ENCODE results near the gene PIGN.

The PIGN gene

DNA sequence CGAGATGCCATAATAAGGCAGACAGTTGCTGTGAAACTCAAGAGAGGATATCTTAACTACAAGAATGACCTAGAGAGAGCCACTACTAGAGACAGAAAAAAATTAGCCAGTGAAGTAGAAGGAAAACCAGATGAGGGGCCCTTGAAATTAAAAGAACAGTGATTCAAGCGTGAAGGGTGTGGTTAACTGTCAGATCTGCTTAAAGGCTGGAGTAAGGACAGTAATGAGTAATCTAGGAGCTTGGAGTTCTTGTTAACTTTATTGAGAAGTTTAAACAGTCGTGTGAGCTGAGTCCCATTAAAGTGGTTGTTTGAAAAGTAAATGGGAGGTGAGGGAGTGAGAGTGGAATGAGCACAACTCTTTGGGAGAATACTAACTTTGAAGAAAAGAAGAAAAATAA, 21.3 kb downstream of the PIGN start:
- DNase-seq (ENCODE audit: low read depth) = peak; percentile 43
- no peak overlapping the region for H3K4me3 ChIP-seq (ENCODE audit: low read length)
- TF ChIP-seq, protein P1, sequence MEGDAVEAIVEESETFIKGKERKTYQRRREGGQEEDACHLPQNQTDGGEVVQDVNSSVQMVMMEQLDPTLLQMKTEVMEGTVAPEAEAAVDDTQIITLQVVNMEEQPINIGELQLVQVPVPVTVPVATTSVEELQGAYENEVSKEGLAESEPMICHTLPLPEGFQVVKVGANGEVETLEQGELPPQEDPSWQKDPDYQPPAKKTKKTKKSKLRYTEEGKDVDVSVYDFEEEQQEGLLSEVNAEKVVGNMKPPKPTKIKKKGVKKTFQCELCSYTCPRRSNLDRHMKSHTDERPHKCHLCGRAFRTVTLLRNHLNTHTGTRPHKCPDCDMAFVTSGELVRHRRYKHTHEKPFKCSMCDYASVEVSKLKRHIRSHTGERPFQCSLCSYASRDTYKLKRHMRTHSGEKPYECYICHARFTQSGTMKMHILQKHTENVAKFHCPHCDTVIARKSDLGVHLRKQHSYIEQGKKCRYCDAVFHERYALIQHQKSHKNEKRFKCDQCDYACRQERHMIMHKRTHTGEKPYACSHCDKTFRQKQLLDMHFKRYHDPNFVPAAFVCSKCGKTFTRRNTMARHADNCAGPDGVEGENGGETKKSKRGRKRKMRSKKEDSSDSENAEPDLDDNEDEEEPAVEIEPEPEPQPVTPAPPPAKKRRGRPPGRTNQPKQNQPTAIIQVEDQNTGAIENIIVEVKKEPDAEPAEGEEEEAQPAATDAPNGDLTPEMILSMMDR (IDR thresholded peaks at IDR 0.05; ENCODE audit: insufficient read depth, low read depth, low read length, missing control alignments) = no peak

DNA sequence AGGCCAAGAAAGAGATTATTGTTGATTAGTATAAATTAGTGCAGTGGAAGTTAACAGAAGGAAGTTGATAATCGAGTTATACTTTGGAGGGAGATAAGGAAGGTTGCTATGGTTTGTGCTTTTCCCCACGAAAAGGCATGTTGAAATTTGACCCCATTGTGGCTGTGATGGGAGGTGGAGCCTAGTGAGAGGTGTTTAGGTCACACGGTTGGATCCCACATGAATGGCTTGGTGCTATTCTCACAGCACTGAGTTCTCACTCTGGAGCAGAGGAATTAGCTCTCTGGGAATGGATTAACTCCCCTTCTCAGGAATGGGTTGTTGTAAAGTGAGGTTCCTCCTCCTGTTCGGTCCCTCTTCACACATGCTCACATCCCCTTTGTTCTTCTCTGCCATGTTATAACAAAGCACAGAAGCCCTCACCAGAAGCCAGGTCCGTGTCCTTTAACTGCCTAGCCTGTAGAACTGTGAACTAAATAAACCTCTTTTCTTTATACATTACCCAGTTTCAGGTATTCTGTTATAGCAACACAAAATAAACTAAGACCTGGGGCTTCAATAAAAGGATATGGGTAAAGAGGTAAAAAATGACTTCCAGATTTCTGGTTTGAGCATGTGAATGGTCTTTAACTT, 21.9 kb downstream of the PIGN start:
- no peak for DNase-seq (ENCODE audit: low read depth)
- TF ChIP-seq, protein P1 (IDR thresholded peaks at IDR 0.05; ENCODE audit: insufficient read depth, low read depth, low read length, missing control alignments) = no peak

DNA sequence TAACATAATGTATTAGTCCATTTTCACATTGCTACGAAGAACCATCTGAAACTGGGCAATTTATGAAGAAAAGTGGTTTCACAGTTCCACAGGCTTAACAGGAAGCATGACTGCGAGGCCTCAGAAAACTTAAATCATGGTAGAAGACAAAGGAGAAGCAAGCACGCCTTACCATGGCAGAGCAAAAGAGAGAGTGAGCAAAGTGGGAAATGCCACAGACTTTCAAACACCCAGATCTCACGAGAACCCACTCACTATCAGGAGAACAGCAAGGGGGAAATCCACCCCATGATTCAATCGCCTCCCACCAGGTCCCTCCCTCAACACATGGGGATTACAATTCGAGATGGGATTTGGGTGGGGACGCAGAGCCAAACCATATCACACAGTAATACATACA, 22.5 kb downstream of the PIGN start:
- H3K4me3 ChIP-seq (ENCODE audit: low read length) = no peak overlapping the region
- TF ChIP-seq, protein P1 (IDR thresholded peaks at IDR 0.05; ENCODE audit: insufficient read depth, low read depth, low read length, missing control alignments) = no peak
- DNase-seq (ENCODE audit: low read depth) = no peak

More for the DNA sequence above, 21.9 kb downstream of the PIGN start:
- H3K4me3 ChIP-seq (ENCODE audit: low read length) = no peak overlapping the region

DNA sequence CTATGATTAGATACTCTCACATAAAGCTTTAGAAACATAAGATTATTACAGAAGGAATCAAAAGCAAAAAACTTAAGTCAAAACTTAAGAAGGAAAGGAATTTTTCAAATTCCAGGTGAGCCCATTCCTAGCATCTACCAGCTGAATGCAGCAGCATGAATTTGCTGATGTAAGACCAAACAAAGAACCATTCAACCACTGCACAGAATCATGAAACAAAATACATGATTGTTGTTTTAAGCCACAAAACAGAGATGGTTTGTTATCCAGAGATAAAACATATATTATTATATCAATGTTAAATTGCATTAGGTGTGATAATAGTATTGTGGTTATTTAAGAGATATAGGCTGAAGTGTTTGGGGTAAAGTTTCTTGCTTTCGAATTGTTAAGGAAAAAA, 29.0 kb downstream of the PIGN start:
- no peak overlapping the region for H3K4me3 ChIP-seq (ENCODE audit: low read length)
- DNase-seq (ENCODE audit: low read depth) = no peak
- TF ChIP-seq, protein P1 (IDR thresholded peaks at IDR 0.05; ENCODE audit: insufficient read depth, low read depth, low read length, missing control alignments) = no peak

DNA sequence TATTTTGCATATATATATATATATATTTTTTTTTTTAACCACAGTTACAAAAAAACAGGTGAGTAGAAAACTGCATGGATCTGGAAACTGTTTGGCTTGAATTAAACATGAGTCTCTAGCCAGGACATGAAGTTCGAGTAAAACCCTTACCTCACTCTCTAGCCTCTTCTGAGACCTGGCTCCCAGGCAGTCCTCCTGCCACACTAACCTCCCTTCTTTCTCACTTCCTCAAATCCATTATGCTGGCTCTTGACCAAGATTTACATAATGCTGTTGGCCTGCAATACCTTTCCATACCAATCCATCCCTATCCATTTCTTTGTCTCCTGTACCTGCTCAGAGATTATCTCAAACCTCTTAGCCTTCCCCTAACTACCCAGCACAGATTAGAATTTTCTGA, 34.0 kb downstream of the PIGN start:
- TF ChIP-seq, protein P1 (IDR thresholded peaks at IDR 0.05; ENCODE audit: insufficient read depth, low read depth, low read length, missing control alignments) = no peak
- no peak overlapping the region for H3K4me3 ChIP-seq (ENCODE audit: low read length)
- no peak for DNase-seq (ENCODE audit: low read depth)

DNA sequence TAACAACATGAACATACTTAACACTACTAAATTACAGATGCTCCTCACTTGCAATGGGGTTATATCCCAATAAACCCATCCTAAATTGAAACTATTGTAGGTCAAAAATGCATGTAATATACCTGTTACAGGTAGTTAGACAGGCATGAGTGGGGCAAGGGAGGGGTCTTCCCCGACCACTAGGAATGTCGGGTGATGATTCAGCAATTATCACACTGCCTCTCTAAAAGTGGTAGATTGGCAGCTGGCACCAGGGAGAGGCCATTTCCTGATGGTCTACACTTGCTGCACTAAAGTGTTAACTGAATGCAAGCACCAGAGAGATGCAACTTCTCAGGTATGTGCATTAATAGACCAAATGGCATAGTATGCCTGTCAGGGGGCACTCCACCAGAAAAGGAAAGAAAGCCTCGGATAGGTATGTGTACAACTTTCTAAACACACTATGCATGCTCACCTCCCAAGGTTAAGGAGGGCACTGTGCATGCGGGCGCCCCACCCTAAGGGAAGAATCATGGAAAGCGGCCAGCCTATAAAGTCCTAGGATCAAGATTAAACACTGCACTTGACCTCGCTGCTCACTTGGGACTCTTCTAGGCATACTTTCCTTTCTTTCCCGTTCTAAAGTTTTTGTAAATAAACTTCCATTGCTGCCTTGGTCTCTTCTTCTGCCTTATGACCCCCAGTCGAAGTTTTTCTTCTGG, 35.6 kb downstream of the PIGN start:
- no peak overlapping the region for H3K4me3 ChIP-seq (ENCODE audit: low read length)
- no peak for DNase-seq (ENCODE audit: low read depth)
- TF ChIP-seq, protein P1 (IDR thresholded peaks at IDR 0.05; ENCODE audit: insufficient read depth, low read depth, low read length, missing control alignments) = no peak

DNA sequence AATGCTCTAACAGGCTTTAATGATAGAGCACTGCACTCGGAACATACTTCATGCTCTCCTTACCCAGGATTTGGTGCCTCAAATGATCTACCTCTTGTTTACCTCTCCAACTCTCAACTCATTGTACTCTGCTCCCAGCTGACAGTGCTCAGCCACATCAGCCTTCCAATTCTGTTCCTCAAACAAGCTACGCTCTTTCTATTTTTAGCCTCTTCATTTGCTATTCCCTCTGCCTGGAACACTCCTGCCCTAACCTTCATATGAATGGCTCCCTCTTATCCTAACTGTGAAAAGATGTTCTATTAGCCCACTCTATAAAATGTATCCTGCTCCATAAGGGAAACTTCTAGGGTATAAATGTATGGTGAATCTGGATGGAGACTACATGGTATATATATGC, 42.5 kb downstream of the PIGN start:
- H3K4me3 ChIP-seq (ENCODE audit: low read length) = no peak overlapping the region
- DNase-seq (ENCODE audit: low read depth) = no peak
- TF ChIP-seq, protein P1 (IDR thresholded peaks at IDR 0.05; ENCODE audit: insufficient read depth, low read depth, low read length, missing control alignments) = no peak
